Caco-2 (cell line): ENCODE data around the gene SCGB1C2. TPM values are rescaled to one million over a fixed set of nuclear protein-coding genes. Genes with fewer than 3 reads are reported as not detected.
A peak's percentile ranks its signal among the peaks of the same experiment; 100 is the strongest.

Source experiments
- BruUV-seq: library from RNA; stranded (reverse); fragments of 400-500 nt; replicated peaks from 2 replicates; lab custom pipeline; 2021; lab: Mats Ljungman, UMichigan
- CTCF ChIA-PET: fragments of 300-600 bp; sonication (Branson Sonifier 250); formaldehyde crosslinking; loops from one replicate; lab custom pipeline; 2022; ENCODE audit warnings: antibody characterized with exemption; lab: Charles Lee
- POLR2A ChIA-PET: fragments of 300-600 bp; sonication (Branson Sonifier 250); formaldehyde crosslinking; loops from one replicate; lab custom pipeline; 2022; ENCODE audit warnings: antibody characterized with exemption; lab: Charles Lee
- DNase-seq, 2 experiments: peaks; one replicate each; pipeline versions ENCODE4 v3.0.0 to v3.0.0-alpha.2; 2020 to 2022
- H3K27me3 ChIP-seq: replicated peaks from 2 replicates; pipeline ENCODE4 v1.6.0; 2011; ENCODE audit warnings: low read length; ENCODE audit not compliant: control insufficient read depth, insufficient read depth
- H3K36me3 ChIP-seq: 2 replicates; pipeline ENCODE4 v1.5.1; 2011; ENCODE audit warnings: low read length; ENCODE audit not compliant: control insufficient read depth, insufficient read depth
- H3K4me1 ChIP-seq: fragments of 250-450 bp; sonication (Bioruptor Pico); 2 replicates; pipeline ENCODE4 v1.5.1; 2020; ENCODE audit warnings: mild to moderate bottlenecking
- H3K4me3 ChIP-seq: 2 replicates; pipeline ENCODE4 v1.5.1; 2011; ENCODE audit warnings: low read depth, mild to moderate bottlenecking, control low read depth, low read length
- H3K9me3 ChIP-seq: fragments of 250-450 bp; sonication (Bioruptor Pico); 2 replicates; pipeline ENCODE4 v1.5.1; 2020; ENCODE audit warnings: mild to moderate bottlenecking, moderate library complexity
- H3K27ac Mint-ChIP-seq: one replicate; pipeline ENCODE4 v1.8.0; 2022; ENCODE audit warnings: mixed read lengths; ENCODE audit not compliant: unreplicated experiment
- H3K27me3 Mint-ChIP-seq: one replicate; pipeline ENCODE4 v1.8.0; 2022; ENCODE audit warnings: mixed read lengths; ENCODE audit not compliant: insufficient read depth, unreplicated experiment
- H3K36me3 Mint-ChIP-seq: one replicate; pipeline ENCODE4 v1.8.0; 2022; ENCODE audit warnings: mild to moderate bottlenecking, mixed read lengths; ENCODE audit not compliant: insufficient read depth, unreplicated experiment
- H3K4me1 Mint-ChIP-seq: one replicate; pipeline ENCODE4 v1.8.0; 2022; ENCODE audit warnings: low read depth, mixed read lengths; ENCODE audit not compliant: unreplicated experiment
- H3K4me3 Mint-ChIP-seq: one replicate; pipeline ENCODE4 v1.8.0; 2022; ENCODE audit warnings: mild to moderate bottlenecking, moderate library complexity, mixed read lengths; ENCODE audit not compliant: unreplicated experiment
- H3K9me3 Mint-ChIP-seq: one replicate; pipeline ENCODE4 v1.8.0; 2022; ENCODE audit warnings: mixed read lengths; ENCODE audit not compliant: unreplicated experiment
- intact Hi-C: fragments of 100-400 bp; cut with micrococcal nuclease; formaldehyde crosslinking; loops from one replicate; pipeline ENCODE4 v1.10.0; 2022; ENCODE audit not compliant: unreplicated experiment
- total RNA-seq: library from RNA; stranded (reverse); gene quantifications from 2 replicates; pipeline ENCODE4 v1.2.3, GENCODE V29; 2022
- TF ChIP-seq, protein P1 (sequence below), 2 experiments: fragments of 200-600 bp in 1 of 2; IDR thresholded peaks; 1 replicate in 1 of 2; 2 replicates in 1 of 2; pipeline versions ENCODE4 v1.5.1 to v1.8.0; 2011 to 2022; ENCODE audit warnings: antibody characterized with exemption in 1 of 2, control low read depth in 1 of 2, inconsistent platforms in 1 of 2, low read depth in 1 of 2, low read length in 1 of 2, mild to moderate bottlenecking in 1 of 2, moderate library complexity in 1 of 2; ENCODE audit not compliant: insufficient read depth in 1 of 2, severe bottlenecking in 1 of 2, unreplicated experiment in 1 of 2

Gene SCGB1C2
- total RNA-seq, 1 experiment from 2014 or later: not detected

DNA sequence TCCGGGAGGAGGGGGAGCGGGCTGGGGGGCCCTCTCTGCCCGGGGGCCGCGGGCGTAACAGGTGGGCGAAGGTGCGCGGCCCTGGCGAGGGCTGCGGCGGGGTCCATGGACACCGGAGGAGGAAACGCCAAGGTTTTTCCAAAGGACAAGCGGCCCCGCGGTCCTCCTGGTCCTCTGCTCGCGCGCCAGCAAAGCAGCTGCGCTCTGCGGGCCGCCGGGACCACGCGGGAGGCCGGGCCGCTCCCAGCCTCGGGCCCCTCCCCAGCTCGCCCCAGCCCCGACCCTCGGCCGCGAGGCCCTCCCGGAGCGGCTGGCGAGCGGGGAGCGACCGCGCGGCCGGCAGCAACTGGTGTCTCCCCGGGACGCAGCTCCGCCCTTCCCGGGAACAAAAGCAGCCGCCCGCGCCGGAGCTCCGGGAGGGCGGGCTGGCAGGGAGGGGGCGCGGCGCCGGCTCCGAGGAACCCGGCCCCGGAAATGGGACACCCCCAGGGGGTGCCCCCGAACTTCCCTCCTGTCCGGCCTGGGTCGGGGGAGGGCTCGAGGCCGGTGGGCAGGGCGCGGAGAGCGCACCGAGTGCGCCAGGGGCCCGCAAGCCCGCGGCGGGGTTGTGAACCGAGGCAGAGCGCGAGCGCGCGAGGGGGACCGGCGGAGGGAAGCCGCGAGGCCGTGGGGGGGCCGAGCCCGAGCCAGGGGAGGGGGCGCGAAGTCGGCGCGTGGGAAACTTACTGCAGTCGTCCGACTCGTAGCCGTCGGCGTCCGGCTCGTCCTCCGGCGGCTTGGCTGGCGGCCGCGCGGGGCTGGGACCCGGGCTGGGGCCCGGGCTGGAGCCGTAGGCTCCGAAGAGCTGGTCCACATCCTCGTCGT, 43.2 kb downstream of the SCGB1C2 start:
- Histone ChIP-seq H3K36me3 (no peaks in the 10 kb centered on the region), H3K9me3 (no peaks in the 10 kb centered on the region), H3K27me3 (peaks cover 1% of the 10 kb centered on the region), H3K4me3 (peak overlapping the region; percentile 30), H3K4me1 (peaks cover 4% of the 10 kb centered on the region; the same call in 1 of the 2 replicates)
- TF ChIP-seq, protein P1, sequence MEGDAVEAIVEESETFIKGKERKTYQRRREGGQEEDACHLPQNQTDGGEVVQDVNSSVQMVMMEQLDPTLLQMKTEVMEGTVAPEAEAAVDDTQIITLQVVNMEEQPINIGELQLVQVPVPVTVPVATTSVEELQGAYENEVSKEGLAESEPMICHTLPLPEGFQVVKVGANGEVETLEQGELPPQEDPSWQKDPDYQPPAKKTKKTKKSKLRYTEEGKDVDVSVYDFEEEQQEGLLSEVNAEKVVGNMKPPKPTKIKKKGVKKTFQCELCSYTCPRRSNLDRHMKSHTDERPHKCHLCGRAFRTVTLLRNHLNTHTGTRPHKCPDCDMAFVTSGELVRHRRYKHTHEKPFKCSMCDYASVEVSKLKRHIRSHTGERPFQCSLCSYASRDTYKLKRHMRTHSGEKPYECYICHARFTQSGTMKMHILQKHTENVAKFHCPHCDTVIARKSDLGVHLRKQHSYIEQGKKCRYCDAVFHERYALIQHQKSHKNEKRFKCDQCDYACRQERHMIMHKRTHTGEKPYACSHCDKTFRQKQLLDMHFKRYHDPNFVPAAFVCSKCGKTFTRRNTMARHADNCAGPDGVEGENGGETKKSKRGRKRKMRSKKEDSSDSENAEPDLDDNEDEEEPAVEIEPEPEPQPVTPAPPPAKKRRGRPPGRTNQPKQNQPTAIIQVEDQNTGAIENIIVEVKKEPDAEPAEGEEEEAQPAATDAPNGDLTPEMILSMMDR (IDR thresholded peaks at IDR 0.05; ENCODE audit: insufficient read depth in 1 of 2, low read depth in 1 of 2, low read length in 1 of 2, severe bottlenecking in 1 of 2, unreplicated experiment in 1 of 2): no peak
- Mint-ChIP-seq H3K9me3 (no peaks in the 10 kb centered on the region), H3K36me3 (no peaks in the 10 kb centered on the region), H3K27me3 (peaks cover 28% of the 10 kb centered on the region), H3K4me1 (no peaks in the 10 kb centered on the region), H3K4me3 (no peak overlapping the region), H3K27ac (no peak overlapping the region)
- ChIA-PET POLR2A (interaction anchor here (0.6 kb wide), 1 partner anchor 46 kb away, joined by 3 read pairs; no protein-coding TSS in a partner anchor), CTCF (interaction anchor here (0.6 kb wide), 1 partner anchor 799 kb away, joined by 4 read pairs; no protein-coding TSS in a partner anchor)
- intact Hi-C loops: no loop called here
- no TSS peak for BruUV-seq
- peak in 1 of 2 experiments; percentile 32 for DNase-seq

DNA sequence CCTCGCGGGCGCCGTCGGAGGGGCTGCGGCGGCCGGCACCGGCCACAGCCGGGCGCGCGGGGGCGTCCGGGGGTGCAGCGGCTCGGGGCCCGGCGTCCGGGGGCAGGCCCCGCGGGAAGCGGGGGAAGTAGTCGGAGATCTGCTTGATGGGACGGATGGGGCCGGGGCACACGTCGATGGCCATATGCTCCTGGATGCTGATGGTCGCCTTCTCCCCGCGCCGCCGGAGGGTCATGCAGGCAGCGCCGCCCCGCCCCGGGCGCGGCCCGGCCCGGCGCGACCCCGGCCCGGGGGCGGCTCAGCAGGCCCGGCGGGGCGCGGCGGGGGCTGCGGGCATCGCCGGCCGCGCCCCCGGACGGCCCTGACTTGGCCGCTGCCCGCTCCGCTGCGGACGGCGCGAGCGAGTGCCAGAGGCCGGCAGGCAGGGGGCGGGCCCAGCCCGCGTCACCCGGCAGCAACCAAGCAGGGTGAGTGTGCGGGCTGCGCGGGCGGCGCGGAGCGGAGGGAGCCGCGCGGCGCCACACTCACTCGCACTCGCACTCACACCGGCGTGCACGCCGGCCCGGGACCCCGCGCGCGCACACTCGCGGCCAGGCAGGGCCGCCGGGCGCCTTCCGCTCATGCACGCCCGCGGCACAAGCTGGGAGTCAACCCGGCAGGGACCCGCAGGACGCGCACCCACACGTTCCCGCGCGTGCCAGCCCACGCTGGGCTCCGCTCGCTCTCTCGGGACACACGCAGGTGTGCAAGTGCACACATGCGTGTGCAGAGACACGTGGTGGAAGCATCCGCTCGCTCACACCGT, 44.1 kb downstream of the SCGB1C2 start, which contains the start of gene DOC2B:
TSS of gene DOC2B (minus strand) at position 406 of the 805 bp plus-strand sequence. CDS start at position 235, 171 bp downstream.
- no peaks in the 10 kb centered on the region for H3K4me1 Mint-ChIP-seq
- Histone ChIP-seq H3K9me3 (no peaks in the 10 kb centered on the region), H3K27me3 (peaks cover 1% of the 10 kb centered on the region), H3K4me1 (peaks cover 4% of the 10 kb centered on the region; the same call in 1 of the 2 replicates), H3K4me3 (peak within 1 kb of the TSS; percentile 30), H3K36me3 (no peaks in the 10 kb centered on the region)
- H3K9me3 Mint-ChIP-seq: no peaks in the 10 kb centered on the region
- POLR2A ChIA-PET: no interaction called here
- CTCF ChIA-PET: no interaction called here
- no peaks in the 10 kb centered on the region for H3K36me3 Mint-ChIP-seq
- intact Hi-C loops: no loop called here
- H3K27me3 Mint-ChIP-seq: peaks cover 35% of the 10 kb centered on the region
- peak in 1 of 2 experiments; percentile 52 for DNase-seq
- no peak within 1 kb of the TSS for H3K27ac Mint-ChIP-seq
- no TSS peak for BruUV-seq
- peak within 1 kb of the TSS; percentile 56 for H3K4me3 Mint-ChIP-seq
- TF ChIP-seq, protein P1 (IDR thresholded peaks at IDR 0.05; ENCODE audit: insufficient read depth in 1 of 2, low read depth in 1 of 2, low read length in 1 of 2, severe bottlenecking in 1 of 2, unreplicated experiment in 1 of 2): no peak
